NB4 (cell line): ENCODE results near the gene ZNG1F.

Source experiments
- MAX ChIP-seq: IDR thresholded peaks from 2 replicates; pipeline ENCODE4 v1.6.1; 2011; ENCODE audit warnings: low read depth, low read length
- POLR2A ChIP-seq: IDR thresholded peaks from 2 replicates; pipeline ENCODE4 v1.6.1; 2011; ENCODE audit warnings: mild to moderate bottlenecking; ENCODE audit not compliant: insufficient read length; ENCODE audit errors: extremely low read depth
- TF ChIP-seq, protein P1 (sequence below): IDR thresholded peaks from one replicate; pipeline ENCODE4 v1.5.1; 2012; ENCODE audit warnings: low read depth, low read length

DNA sequence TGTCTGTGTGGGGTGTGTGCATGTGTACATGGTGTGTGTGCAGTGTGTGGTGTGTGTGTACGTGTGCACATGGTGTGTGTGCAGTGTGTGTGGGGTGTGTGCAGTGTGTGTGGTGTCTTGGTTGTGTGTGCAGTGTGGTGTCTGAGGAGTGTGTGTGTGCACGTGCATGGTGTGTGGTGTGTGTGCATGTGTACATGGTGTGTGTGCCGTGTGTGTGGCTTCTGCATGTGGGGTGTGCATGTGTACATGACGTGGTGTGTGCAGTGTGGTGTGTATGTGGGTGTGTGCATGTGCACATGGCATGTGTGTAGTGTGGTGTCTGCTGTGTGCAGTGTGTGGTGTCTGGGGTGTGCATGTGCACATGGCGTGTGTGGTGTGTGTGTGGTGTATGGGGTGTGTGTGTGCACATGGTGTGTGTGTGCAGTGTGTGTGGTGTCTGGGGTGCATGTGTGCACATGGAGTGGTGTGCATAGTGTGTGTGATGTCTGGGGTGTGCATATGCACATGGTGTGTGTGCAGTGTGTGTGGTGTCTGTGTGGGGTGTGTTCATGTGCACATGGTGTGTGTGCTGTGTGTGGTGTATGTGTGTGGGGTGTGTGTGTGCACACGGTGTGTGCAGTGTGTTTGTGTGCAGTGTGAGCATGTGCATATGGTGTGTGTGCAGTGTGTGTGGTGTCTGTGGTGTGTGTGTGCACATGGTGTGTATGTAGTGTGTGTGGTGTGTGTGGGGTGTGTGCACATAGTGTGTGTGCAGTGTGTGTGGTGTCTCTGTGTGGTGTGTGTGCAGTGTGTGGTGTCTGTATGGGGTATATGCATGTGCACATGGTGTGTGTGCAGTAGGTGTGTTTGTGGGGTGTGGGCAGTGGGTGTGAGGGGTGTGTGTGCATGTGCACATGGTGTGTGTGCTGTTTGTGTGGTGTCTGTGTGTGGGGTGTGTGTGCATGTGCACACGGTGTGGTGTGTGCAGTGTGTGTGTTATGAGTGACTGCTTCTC, 40.6 kb upstream of the ZNG1F start:
- TF ChIP-seq POLR2A (no peak), MAX (peak; percentile 65; the same call in 1 of the 2 replicates)
- TF ChIP-seq, protein P1, sequence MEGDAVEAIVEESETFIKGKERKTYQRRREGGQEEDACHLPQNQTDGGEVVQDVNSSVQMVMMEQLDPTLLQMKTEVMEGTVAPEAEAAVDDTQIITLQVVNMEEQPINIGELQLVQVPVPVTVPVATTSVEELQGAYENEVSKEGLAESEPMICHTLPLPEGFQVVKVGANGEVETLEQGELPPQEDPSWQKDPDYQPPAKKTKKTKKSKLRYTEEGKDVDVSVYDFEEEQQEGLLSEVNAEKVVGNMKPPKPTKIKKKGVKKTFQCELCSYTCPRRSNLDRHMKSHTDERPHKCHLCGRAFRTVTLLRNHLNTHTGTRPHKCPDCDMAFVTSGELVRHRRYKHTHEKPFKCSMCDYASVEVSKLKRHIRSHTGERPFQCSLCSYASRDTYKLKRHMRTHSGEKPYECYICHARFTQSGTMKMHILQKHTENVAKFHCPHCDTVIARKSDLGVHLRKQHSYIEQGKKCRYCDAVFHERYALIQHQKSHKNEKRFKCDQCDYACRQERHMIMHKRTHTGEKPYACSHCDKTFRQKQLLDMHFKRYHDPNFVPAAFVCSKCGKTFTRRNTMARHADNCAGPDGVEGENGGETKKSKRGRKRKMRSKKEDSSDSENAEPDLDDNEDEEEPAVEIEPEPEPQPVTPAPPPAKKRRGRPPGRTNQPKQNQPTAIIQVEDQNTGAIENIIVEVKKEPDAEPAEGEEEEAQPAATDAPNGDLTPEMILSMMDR, result no peak
